NOMO-1 treated with DMSO at 0.1 percent for 48 hours (cell line): ENCODE data around the gene A1CF.
"Not testable (repeated sequence)": the region's sequence is repeated elsewhere in the genome, so short reads cannot be mapped to it uniquely, and the experiment has no call there.

ENCODE experiments used
- DNase-seq: peaks from one replicate; lab custom pipeline; 2025; ENCODE audit not compliant: unreplicated experiment; lab: John Stamatoyannopoulos, UW

A1CF gene, protein sequence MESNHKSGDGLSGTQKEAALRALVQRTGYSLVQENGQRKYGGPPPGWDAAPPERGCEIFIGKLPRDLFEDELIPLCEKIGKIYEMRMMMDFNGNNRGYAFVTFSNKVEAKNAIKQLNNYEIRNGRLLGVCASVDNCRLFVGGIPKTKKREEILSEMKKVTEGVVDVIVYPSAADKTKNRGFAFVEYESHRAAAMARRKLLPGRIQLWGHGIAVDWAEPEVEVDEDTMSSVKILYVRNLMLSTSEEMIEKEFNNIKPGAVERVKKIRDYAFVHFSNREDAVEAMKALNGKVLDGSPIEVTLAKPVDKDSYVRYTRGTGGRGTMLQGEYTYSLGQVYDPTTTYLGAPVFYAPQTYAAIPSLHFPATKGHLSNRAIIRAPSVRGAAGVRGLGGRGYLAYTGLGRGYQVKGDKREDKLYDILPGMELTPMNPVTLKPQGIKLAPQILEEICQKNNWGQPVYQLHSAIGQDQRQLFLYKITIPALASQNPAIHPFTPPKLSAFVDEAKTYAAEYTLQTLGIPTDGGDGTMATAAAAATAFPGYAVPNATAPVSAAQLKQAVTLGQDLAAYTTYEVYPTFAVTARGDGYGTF

GRCh38 chr10:50885097-50885859 is at the start of gene A1CF:
TSS of gene A1CF (minus strand) at chr10:50885627. CDS start at chr10:50859940, 25,687 bp downstream.
- no peak for DNase-seq

- no peak for DNase-seq
Measured at GRCh38 chr10:50931948-50932431, 46.6 kb upstream of the A1CF start.

DNA sequence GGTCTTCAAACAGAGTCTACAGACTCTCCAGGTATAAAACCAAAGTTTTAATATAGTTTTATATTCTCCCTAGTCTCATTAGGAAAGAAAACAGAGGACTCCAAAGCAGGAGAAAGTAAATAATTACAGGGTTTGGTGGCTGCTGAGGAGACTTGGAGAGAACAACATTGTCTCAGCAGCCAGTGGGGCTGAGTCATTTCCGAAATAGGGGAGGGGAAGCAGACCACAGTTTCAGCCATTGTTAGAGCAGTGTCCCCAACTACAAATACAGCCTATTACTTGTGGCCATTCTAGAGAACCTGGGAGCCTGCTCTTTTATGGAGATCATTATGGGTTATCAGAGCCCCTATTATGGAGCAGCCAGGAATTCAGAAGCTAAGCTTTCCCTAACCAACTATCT is 44.2 kb upstream of the A1CF start:
- DNase-seq = no peak

DNA sequence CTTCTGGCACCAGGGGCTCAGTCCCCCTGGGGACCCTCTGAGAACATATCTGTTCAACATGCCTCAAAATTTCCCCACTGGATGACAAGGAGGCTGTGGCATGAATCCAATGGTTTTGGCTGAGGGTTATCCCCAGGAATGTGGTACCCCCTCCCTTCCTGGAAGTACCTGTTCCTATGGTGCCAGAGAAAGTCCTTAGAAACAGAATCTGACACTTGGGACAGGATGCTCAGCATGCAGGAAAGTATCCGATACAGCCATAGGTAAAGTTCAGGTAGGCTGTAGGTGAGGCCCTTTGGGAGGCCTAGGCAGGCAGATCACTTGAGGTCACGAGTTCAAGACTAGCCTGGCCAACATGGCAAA is 42.7 kb upstream of the A1CF start:
- no peak for DNase-seq

- no peak for DNase-seq
Measured at GRCh38 chr10:50927522-50928189, 42.2 kb upstream of the A1CF start.

DNA sequence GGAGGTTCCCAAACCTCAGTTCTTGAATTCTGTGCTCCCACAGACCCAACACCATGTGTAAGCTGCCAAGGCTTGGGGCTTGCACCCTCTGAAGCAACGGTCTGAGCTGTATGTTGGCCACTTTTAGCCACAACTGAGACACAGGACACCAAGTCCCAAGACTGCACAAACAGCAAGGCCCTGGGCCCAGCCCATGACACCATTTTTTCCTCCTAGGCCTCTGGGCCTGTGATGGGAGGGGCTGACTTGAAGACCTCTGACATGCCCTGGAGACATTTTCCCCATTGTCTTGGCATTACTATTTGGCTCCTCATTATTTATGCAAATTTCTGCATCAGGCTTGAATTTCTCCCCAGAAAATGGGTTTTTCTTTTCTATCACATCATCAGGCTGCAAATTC is 38.0 kb upstream of the A1CF start:
- not testable (repeated sequence) for DNase-seq

- no peak for DNase-seq
Measured at GRCh38 chr10:50919010-50919409, 33.6 kb upstream of the A1CF start.

DNA sequence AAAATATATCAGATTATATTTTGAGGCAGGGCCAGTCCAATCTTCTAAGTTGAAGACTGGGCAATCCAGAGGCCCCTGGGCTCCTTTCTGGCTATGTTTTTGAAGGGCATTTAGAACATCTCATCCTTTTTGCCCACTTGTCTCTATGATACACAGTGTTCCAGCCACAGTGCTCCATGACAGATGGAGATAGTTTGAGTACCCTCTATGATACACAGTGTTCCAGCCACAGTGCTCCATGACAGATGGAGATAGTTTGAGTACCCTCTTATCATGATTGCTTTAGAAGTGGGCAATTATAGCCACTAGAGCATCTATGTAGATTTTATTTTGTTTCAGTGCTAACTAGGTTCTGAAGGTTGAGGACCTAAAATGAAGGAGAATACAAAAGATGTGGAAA is 33.1 kb upstream of the A1CF start:
- no peak for DNase-seq

GRCh38 chr10:50917486-50917885 is 32.1 kb upstream of the A1CF start:
- DNase-seq = no peak

GRCh38 chr10:50909334-50910014 is 24.0 kb upstream of the A1CF start:
- DNase-seq = no peak

DNA sequence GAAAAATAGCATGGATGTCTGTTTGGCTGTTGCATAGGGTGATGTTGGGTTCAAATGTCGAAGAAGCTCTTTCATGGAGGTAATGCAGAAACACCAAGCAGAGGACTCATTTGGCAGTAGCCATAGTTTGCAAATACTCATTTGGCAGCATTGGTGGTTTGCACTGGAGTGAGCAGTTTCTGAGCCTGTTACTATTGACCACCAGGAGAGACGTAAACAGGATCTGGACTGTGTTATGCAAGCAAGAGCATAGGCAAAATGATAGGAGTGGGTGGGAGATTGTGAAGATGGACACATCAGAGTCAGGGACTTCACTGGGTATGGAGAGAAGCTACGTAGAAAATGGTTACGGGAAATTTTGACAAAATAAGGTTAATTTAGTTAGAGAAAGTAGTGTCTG is 22.9 kb upstream of the A1CF start:
- no peak for DNase-seq

DNA sequence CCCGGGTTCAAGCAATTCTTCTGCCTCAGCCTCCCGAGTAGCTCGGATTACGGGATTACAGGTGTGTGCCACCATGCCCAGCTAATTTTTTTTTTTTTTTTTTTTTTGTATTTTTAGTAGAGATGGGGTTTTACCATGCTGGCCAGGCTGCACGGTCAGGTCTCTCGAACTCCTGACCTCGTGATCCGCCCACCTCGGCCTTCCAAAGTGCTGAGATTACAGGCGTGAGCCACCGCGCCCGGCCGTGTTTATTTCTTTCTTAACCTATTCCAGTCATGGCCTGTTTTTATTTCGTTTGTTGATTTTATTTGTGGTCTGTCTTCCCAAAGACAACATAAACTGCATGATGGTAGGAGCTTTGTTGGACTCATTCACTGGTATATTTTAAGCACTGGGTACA is 20.4 kb upstream of the A1CF start:
- not testable (repeated sequence) for DNase-seq

DNA sequence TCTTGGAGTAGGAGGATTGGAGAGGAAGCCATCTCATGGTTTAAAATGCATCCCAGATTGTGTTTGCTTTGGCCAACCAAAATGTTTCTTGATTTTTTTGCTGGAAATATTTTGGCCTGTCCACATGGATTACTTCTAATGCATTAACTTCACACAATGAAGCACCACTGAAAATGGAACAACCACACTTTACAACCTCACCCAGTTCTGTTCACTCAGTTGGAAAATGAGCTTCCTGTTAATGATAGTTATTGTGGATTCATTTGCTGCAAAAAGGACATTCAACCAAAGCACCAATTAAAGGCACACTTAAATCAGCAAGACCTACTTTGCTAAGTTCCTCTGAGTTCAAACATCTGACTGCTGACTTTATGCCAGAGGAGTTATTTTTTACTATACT is 11.3 kb upstream of the A1CF start:
- no peak for DNase-seq

DNA sequence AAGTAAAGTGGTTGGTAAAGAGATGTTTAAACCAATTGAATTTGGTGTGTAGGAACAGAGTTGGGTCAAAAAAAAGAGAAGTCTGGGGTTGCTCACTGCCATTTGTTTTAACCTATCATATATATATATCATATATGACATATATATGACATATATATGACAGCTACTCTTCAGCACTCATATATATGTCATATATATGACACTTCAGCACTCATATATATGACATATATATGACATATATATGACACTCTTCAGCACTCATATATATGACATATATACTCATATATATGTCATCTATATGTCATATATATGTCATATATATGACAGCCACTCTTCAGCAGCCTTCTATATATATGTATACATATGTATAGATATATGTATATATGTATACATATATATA is 8.9 kb upstream of the A1CF start:
- no peak for DNase-seq

GRCh38 chr10:50892467-50892866 is 7.0 kb upstream of the A1CF start:
- DNase-seq = no peak

GRCh38 chr10:50884302-50884701 is 1.1 kb downstream of the A1CF start:
- no peak for DNase-seq

DNA sequence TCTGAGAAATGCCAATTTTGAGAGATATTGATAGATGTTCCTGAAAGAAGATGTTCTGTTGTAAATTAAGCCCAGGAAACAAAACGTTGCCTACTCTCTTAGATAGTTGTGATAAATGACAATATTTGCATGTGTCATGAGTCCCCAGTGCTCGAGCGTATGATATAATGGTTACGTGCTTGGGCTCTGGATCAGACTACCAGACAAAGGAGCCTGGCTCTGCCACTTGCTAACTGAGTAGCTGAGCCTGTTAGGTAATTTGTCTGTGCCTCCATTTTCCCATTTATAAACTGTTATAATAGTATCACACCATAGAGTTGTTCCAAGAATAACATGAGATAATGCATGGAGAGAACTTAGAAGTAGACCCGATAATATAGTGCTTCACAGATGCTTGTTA is 1.8 kb downstream of the A1CF start:
- DNase-seq = no peak

- no peak for DNase-seq
Measured at GRCh38 chr10:50882540-50882983, 2.9 kb downstream of the A1CF start.

DNA sequence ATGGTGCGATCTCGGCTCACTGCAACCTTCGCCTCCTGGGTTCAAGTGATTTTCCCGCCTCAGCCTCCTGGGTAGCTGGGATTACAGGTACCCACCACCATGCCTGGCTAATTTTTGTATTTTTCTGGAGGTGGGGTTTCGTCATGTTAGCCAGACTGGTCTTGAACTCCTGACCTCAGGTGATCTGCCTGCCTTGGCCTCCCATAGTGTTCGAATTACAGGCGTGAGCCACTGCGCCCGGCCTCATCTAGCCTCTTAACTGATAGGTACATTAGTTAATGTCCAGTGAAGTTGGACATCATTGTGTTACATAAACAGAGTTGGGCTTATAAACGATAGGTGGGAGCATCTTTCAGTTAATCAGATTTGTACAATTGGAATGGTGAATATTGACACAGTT is 4.4 kb downstream of the A1CF start:
- not testable (repeated sequence) for DNase-seq

GRCh38 chr10:50876429-50876828 is 9.0 kb downstream of the A1CF start:
- no peak for DNase-seq

DNA sequence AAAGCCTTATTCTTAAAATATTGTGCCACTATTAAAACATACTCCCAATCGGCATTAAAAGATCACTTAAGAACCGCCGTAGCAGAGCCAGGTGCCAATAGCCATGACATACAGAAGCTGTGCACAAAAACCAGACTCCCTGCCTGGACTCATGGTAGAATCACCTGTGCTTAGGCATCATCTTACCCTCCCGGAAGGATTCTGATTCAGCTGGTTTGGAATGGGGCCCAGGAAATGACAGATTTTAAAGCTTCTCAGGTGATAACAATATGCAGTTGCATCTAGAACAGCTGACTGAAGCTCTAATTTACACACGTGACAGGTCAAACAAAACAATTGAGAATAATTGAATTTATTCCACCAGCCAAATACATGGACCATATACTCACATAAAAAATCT is 10.7 kb downstream of the A1CF start:
- no peak for DNase-seq
